GM12873 (cell line): ENCODE measurements around the gene EEF1AKMT3.

Experiments
- TF ChIP-seq, protein P1 (sequence below): IDR thresholded peaks from 2 replicates; pipeline ENCODE4 v1.5.1; 2012; ENCODE audit warnings: low read depth, mild to moderate bottlenecking, moderate library complexity, low read length, control low read depth; ENCODE audit not compliant: insufficient read depth; ENCODE audit errors: missing control alignments

EEF1AKMT3 gene

DNA sequence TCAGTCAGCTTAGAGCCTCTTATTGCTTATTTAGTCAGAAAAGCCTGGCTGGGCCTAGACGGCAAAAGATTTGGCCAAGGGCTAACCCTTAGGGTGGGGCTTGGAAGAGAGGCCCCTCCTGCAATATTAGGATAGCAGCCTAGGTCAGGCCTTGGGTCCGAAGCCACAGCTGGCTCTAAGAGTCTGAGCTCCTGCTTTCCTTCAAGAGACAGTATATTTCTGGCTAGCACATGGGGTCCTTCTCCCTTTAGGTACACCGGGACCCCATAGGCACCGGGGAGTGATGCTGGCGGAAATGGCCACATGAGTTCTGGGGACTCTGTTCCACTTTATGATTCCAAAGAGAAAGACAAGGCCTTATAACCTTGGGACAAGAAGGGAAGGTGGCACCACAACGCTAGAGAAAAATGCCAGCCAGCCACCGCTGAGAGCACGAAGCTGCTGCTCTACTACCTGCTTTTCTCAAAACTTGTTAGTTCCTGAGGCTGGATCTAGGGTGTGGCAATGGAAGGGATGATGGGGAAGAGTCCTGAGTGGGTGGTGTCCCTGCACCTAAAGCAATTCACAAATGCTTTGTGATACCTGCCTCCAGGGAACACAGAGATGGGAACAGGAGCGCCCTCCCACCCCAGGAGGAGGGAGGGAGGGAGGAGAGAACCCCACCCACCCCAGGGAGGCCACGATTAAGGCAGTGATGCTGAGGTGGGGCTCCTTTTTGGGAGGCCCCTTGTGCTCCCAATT, 49.2 kb downstream of the EEF1AKMT3 start:
- TF ChIP-seq, protein P1, sequence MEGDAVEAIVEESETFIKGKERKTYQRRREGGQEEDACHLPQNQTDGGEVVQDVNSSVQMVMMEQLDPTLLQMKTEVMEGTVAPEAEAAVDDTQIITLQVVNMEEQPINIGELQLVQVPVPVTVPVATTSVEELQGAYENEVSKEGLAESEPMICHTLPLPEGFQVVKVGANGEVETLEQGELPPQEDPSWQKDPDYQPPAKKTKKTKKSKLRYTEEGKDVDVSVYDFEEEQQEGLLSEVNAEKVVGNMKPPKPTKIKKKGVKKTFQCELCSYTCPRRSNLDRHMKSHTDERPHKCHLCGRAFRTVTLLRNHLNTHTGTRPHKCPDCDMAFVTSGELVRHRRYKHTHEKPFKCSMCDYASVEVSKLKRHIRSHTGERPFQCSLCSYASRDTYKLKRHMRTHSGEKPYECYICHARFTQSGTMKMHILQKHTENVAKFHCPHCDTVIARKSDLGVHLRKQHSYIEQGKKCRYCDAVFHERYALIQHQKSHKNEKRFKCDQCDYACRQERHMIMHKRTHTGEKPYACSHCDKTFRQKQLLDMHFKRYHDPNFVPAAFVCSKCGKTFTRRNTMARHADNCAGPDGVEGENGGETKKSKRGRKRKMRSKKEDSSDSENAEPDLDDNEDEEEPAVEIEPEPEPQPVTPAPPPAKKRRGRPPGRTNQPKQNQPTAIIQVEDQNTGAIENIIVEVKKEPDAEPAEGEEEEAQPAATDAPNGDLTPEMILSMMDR: no peak

DNA sequence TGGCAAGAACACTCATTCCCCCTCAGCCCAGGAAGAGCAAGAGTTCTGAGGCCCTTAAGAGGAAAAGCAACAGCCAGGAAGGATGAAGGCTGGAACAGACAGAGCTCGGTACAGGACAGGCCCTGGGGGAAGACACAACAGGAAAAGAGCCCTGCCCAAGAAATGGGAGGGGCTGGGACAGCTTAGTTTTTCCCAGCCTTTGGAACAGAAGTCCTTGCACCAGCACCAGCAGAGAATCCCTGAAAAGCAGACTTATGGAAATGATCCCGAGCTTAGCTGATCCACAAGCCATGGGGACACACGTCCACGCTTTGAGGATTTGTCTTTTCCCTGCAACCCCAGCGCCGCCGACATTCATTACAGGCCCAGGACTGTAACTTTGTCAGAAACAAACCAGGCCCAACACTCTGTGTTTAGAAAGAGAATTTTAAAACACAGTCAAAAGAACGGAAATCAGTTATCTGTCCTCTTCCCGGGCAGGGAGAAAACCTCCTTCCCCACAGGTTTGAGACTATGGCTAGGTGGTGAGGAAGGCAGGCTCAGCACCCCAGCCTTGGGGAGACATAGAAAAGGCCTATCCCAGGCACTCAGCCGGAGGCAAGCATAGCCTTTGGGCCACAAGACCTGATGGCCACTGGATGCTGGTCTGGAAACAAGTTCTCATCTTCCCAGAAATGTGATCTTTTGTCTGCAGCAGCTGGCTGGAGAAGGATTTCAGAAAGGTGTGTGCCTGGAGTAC, 50.1 kb downstream of the EEF1AKMT3 start:
- TF ChIP-seq, protein P1: no peak

DNA sequence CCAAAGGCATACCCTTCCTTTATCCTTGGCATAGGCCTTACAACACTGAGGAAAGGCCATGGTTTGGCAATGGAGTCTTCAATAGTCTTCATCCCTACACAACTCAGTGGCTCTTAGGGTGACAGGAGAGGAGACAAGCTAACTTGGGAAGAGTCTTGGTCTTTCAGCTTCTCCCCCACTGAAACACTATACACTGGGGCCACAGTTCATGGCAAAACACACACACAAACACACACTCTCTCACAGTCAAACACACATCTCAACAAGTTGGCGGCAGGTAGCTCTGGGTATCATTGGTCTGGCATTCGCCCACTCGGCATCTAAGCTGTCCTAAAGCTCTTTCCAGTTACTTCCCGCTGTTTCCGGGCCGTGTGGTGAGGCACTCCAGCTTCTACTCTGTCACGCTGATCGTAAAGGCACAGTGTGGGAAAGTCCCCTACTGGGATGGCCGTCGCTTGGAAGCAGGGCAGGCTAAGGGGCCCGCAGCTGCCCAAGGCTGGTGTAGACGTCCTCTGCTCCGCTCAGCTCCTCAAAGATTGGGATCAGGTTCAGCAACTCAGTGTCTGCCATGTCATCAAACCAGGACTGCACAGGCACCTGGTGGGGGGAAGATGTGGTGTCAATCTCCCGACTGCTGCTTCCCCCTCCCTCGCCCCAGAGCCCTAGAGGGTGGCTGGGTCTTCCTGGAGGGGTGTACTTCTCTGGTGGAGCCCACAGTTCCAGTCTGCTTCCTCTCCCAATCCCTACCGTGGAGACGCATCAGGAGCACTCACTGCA, 50.9 kb downstream of the EEF1AKMT3 start:
- TF ChIP-seq, protein P1: no peak

DNA sequence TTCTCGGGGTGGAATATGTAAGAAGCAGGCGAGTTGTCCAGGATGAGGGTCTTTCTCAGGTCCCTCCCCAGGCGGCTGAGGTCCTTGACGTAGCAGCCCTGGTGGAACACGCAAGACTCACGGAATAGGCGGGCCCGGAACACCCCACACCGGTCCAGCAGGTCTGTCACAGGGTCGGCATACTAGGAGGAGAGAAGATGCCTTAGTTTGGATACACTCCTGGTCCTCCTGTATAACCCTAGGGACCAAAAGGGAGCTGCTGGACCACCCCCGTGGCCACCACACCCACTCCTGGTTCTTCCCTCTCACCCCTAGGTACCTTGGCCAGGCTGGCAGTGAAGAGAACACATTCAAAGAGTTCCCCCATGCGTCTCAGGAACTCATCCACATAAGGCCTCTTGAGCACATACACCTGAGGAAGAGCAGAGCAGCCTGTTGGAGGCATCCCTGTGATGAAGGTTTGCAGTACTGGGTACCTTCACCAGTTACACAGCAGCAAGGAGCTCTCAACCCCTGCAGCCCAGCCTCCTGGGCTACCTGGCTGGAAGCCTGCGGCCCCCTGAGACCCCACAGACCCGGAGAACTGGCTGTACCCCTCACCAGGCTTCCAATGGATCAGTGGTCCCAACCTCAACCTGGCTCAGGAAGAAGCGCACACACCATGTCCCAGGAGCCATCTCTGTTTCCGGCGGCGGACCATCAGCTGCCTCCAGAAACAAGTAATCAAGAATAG, 51.7 kb downstream of the EEF1AKMT3 start:
- TF ChIP-seq, protein P1: no peak

DNA sequence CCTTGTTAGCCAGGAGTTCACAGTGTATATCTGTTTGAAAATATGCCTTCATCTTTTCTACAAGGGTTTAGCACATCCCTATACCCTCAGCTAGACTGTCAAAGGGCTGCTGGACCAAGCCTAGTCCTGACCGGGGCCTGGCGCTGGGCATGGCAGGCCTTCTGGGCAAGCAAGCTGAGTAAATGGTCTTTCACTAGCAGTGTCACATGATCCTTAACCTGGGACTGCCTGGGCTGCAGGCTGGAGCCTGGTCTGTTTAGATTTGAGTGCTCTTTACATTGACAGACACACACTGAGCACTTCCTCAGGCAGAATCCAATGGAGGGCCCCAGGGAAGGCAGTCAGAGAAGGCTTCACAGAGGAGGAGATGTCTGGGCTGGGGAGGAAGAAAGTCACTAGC, 53.0 kb downstream of the EEF1AKMT3 start:
- TF ChIP-seq, protein P1: no peak

DNA sequence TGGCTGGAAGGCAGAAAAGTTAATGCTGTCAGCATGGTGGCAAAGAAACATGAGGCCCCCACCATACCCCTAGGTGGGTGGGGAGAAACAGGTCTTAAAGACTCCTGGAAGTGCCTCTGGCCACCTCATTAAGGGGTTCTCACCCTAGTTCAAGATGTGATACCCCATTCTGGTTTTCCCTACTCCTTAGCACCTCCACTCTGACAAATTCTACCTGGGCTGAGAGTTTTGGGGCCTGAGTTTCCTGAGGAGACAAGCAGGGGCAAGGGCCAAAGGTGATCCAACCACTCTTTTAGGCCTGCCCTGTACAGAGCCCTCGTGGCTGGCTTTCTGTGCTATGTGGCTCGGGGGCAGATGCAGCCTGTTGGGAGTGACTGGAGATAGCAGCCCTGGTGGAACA, 54.0 kb downstream of the EEF1AKMT3 start:
- TF ChIP-seq, protein P1: no peak
